BLaER1 treated with 17β-estradiol and CSF1 and Interleukin-3, amounts not matched to agents 10 nM and 100 nM (cell line): ENCODE data around the gene GMDS.

ENCODE experiments used
- H3K27ac ChIP-seq, 11 experiments: shearing (Covaris generic); formaldehyde crosslinking; 2 replicates each; pipeline ENCODE4 v1.8.1; 2022
- H3K27me3 ChIP-seq, 11 experiments: shearing (Covaris generic); formaldehyde crosslinking; 2 replicates each; pipeline ENCODE4 v1.8.1; 2022
- H3K36me3 ChIP-seq, 11 experiments: shearing (Covaris generic); formaldehyde crosslinking; 2 replicates each; pipeline ENCODE4 v1.8.1; 2022
- H3K4me1 ChIP-seq, 10 experiments: shearing (Covaris generic); formaldehyde crosslinking; 2 replicates each; pipeline ENCODE4 v1.8.1; 2022
- H3K4me2 ChIP-seq, 11 experiments: shearing (Covaris generic); formaldehyde crosslinking; 2 replicates each; pipeline ENCODE4 v1.8.1; 2022
- H3K4me3 ChIP-seq, 10 experiments: shearing (Covaris generic); formaldehyde crosslinking; 2 replicates each; pipeline ENCODE4 v1.8.1; 2022
- H3K9ac ChIP-seq, 11 experiments: shearing (Covaris generic); formaldehyde crosslinking; 2 replicates each; pipeline ENCODE4 v1.8.1; 2022
- H3K9me3 ChIP-seq, 11 experiments: shearing (Covaris generic); formaldehyde crosslinking; replicated peaks in 1 of 11; 2 replicates each; pipeline ENCODE4 v1.8.1; 2022
- H4K20me1 ChIP-seq, 11 experiments: shearing (Covaris generic); formaldehyde crosslinking; 2 replicates each; pipeline ENCODE4 v1.8.1; 2022
- Cebpa-rat ChIP-seq, 11 experiments: shearing (Covaris generic); IDR thresholded peaks; 2 replicates each; pipeline ENCODE4 v1.8.1; 2022

The GMDS gene

GRCh38 chr6:1890071-1890470 is 355.3 kb downstream of the GMDS start:
- Histone ChIP-seq H4K20me1 (no peaks in the 10 kb centered on the region), H3K9ac (no peak overlapping the region), H3K36me3 (peaks cover 0 to 14% (median 6%) of the 10 kb centered on the region in 11 experiments; a peak in 5 of 22 replicates), H3K4me2 (no peak overlapping the region), H3K4me1 (peaks cover 0 to 18% (median 0%) of the 10 kb centered on the region in 10 experiments; a peak in 4 of 20 replicates), H3K27ac (no peak overlapping the region), H3K4me3 (no peak overlapping the region), H3K27me3 (no peaks in the 10 kb centered on the region), H3K9me3 (peaks cover 16 to 49% (median 35%) of the 10 kb centered on the region in 11 experiments)
- TF ChIP-seq Cebpa-rat (IDR thresholded peaks at IDR 0.05), result no peak

- no peak overlapping the region for H3K27ac ChIP-seq
- no peaks in the 10 kb centered on the region for H3K27me3 ChIP-seq
- TF ChIP-seq Cebpa-rat (IDR thresholded peaks at IDR 0.05), result no peak
- no peaks in the 10 kb centered on the region for H4K20me1 ChIP-seq
- H3K4me1 ChIP-seq, result peaks cover 0 to 12% (median 0%) of the 10 kb centered on the region in 10 experiments; a peak in 2 of 20 replicates
- H3K4me3 ChIP-seq, result no peak overlapping the region
- peaks cover 16 to 28% (median 26%) of the 10 kb centered on the region in 11 experiments for H3K9me3 ChIP-seq
- no peak overlapping the region for H3K9ac ChIP-seq
- H3K36me3 ChIP-seq, result peaks cover 0 to 14% (median 6%) of the 10 kb centered on the region in 11 experiments; a peak in 5 of 22 replicates
- no peak overlapping the region for H3K4me2 ChIP-seq
Measured at GRCh38 chr6:1885576-1886011, 359.8 kb downstream of the GMDS start.

GRCh38 chr6:1884313-1884712 is 361.1 kb downstream of the GMDS start:
- peaks cover 4 to 16% (median 13%) of the 10 kb centered on the region in 11 experiments; a peak in 21 of 22 replicates for H3K9me3 ChIP-seq
- H3K4me3 ChIP-seq, result no peak overlapping the region
- H3K27me3 ChIP-seq, result no peaks in the 10 kb centered on the region
- no peak for TF ChIP-seq Cebpa-rat (IDR thresholded peaks at IDR 0.05)
- no peaks in the 10 kb centered on the region for H4K20me1 ChIP-seq
- no peak overlapping the region for H3K4me2 ChIP-seq
- peaks cover 0 to 6% (median 0%) of the 10 kb centered on the region in 11 experiments; a peak in 2 of 22 replicates for H3K36me3 ChIP-seq
- H3K9ac ChIP-seq, result no peak overlapping the region
- peaks cover 0 to 6% (median 0%) of the 10 kb centered on the region in 10 experiments; a peak in 2 of 20 replicates for H3K4me1 ChIP-seq
- H3K27ac ChIP-seq, result no peak overlapping the region

- Histone ChIP-seq H3K4me3 (no peak overlapping the region), H3K9ac (no peak overlapping the region)
Measured at GRCh38 chr6:1878330-1878729, 367.1 kb downstream of the GMDS start.

GRCh38 chr6:1873781-1874180 is 371.6 kb downstream of the GMDS start:
- no peak overlapping the region for H3K4me3 ChIP-seq
- no peak overlapping the region for H3K9ac ChIP-seq
- no peaks in the 10 kb centered on the region for H3K9me3 ChIP-seq
- TF ChIP-seq Cebpa-rat (IDR thresholded peaks at IDR 0.05), result no peak
- H3K27ac ChIP-seq, result no peak overlapping the region
- H3K36me3 ChIP-seq, result peaks cover 0 to 7% (median 0%) of the 10 kb centered on the region in 11 experiments; a peak in 1 of 22 replicates
- H3K4me2 ChIP-seq, result no peak overlapping the region
- peaks cover 0 to 8% (median 6%) of the 10 kb centered on the region in 10 experiments; a peak in 11 of 20 replicates for H3K4me1 ChIP-seq
- no peaks in the 10 kb centered on the region for H3K27me3 ChIP-seq
- no peaks in the 10 kb centered on the region for H4K20me1 ChIP-seq

More at GRCh38 chr6:1878330-1878729, 367.1 kb downstream of the GMDS start:
- Histone ChIP-seq H3K27ac (no peak overlapping the region), H3K4me1 (peaks cover 0 to 6% (median 0%) of the 10 kb centered on the region in 10 experiments; a peak in 2 of 20 replicates), H3K27me3 (no peaks in the 10 kb centered on the region), H3K4me2 (no peak overlapping the region), H3K36me3 (peaks cover 0 to 7% (median 0%) of the 10 kb centered on the region in 11 experiments; a peak in 1 of 22 replicates), H4K20me1 (no peaks in the 10 kb centered on the region), H3K9me3 (no peaks in the 10 kb centered on the region)
- TF ChIP-seq Cebpa-rat (IDR thresholded peaks at IDR 0.05), result no peak

GRCh38 chr6:1872649-1873131 is 372.7 kb downstream of the GMDS start:
- Histone ChIP-seq H4K20me1 (no peaks in the 10 kb centered on the region), H3K27me3 (no peaks in the 10 kb centered on the region), H3K9me3 (no peaks in the 10 kb centered on the region), H3K4me2 (no peak overlapping the region), H3K36me3 (peaks cover 0 to 7% (median 0%) of the 10 kb centered on the region in 11 experiments; a peak in 1 of 22 replicates), H3K9ac (no peak overlapping the region), H3K4me3 (no peak overlapping the region), H3K4me1 (peaks cover 0 to 11% (median 6%) of the 10 kb centered on the region in 10 experiments; a peak in 11 of 20 replicates), H3K27ac (no peak overlapping the region)
- no peak for TF ChIP-seq Cebpa-rat (IDR thresholded peaks at IDR 0.05)

- Histone ChIP-seq H3K4me1 (peaks cover 0 to 11% (median 6%) of the 10 kb centered on the region in 10 experiments; a peak in 11 of 20 replicates), H4K20me1 (no peaks in the 10 kb centered on the region), H3K9me3 (no peaks in the 10 kb centered on the region), H3K9ac (no peak overlapping the region), H3K36me3 (peaks cover 0 to under 1% (median 0%) of the 10 kb centered on the region in 11 experiments; a peak in 1 of 22 replicates), H3K27me3 (no peaks in the 10 kb centered on the region), H3K27ac (no peak overlapping the region), H3K4me2 (no peak overlapping the region), H3K4me3 (no peak overlapping the region)
- no peak for TF ChIP-seq Cebpa-rat (IDR thresholded peaks at IDR 0.05)
Measured at GRCh38 chr6:1871724-1872315, 373.6 kb downstream of the GMDS start.

- TF ChIP-seq Cebpa-rat (IDR thresholded peaks at IDR 0.05), result no peak
- Histone ChIP-seq H3K4me3 (no peak overlapping the region), H3K9ac (no peak overlapping the region), H4K20me1 (no peaks in the 10 kb centered on the region), H3K9me3 (no peaks in the 10 kb centered on the region), H3K36me3 (no peaks in the 10 kb centered on the region), H3K27ac (no peak overlapping the region), H3K4me1 (peaks cover 0 to 11% (median 6%) of the 10 kb centered on the region in 10 experiments; a peak in 11 of 20 replicates), H3K4me2 (no peak overlapping the region), H3K27me3 (no peaks in the 10 kb centered on the region)
Measured at GRCh38 chr6:1870932-1871331, 374.5 kb downstream of the GMDS start.

- no peaks in the 10 kb centered on the region for H3K27me3 ChIP-seq
- peaks cover 0 to 11% (median 6%) of the 10 kb centered on the region in 10 experiments; a peak in 11 of 20 replicates for H3K4me1 ChIP-seq
- H4K20me1 ChIP-seq, result no peaks in the 10 kb centered on the region
- no peak for TF ChIP-seq Cebpa-rat (IDR thresholded peaks at IDR 0.05)
- no peaks in the 10 kb centered on the region for H3K9me3 ChIP-seq
- no peak overlapping the region for H3K9ac ChIP-seq
- H3K4me3 ChIP-seq, result no peak overlapping the region
- no peaks in the 10 kb centered on the region for H3K36me3 ChIP-seq
- no peak overlapping the region for H3K27ac ChIP-seq
- no peak overlapping the region for H3K4me2 ChIP-seq
Measured at GRCh38 chr6:1870251-1870650, 375.2 kb downstream of the GMDS start.
